Upper lobe of left lung (tissue), 6 donors: Measurements from ENCODE around the gene SOX11. TPM values are rescaled to one million over a fixed set of nuclear protein-coding genes. Genes with fewer than 3 reads are reported as not detected.
"Not testable (repeated sequence)": the region's sequence is repeated elsewhere in the genome, so short reads cannot be mapped to it uniquely, and the experiment has no call there.

Source experiments
- ATAC-seq, 2 donors: fragments of 200-7000 bp; cut with Tn5 transposase; one replicate each; pipeline ENCODE4 v1.9.1; 2022; ENCODE audit warnings: mild to moderate bottlenecking in 2 of 2, moderate library complexity in 2 of 2; ENCODE audit not compliant: low FRiP score in 2 of 2
- DNase-seq, 2 donors: peaks; one replicate each; pipeline ENCODE4 v3.0.0-alpha.2; 2019 to 2020
- H3K27ac ChIP-seq, 4 donors: fragments of 200-600 bp; sonication (generic); one replicate each; pipeline ENCODE4 v1.5.1; 2016 to 2019
- H3K27me3 ChIP-seq, 4 donors: fragments of 200-600 bp; sonication (generic); one replicate each; pipeline ENCODE4 v1.5.1; 2017 to 2019
- H3K36me3 ChIP-seq, 4 donors: fragments of 200-600 bp; sonication (generic); one replicate each; pipeline ENCODE4 v1.5.1; 2016 to 2019
- H3K4me1 ChIP-seq, 4 donors: fragments of 200-600 bp; sonication (generic); one replicate each; pipeline ENCODE4 v1.5.1; 2018 to 2019
- H3K4me3 ChIP-seq, 4 donors: fragments of 200-600 bp; sonication (generic); one replicate each; pipeline ENCODE4 v1.5.1; 2017 to 2019; ENCODE audit warnings: mild to moderate bottlenecking in 2 of 4, moderate library complexity in 1 of 4
- H3K9me3 ChIP-seq, 4 donors: fragments of 200-600 bp; sonication (generic); one replicate each; pipeline ENCODE4 v1.5.1; 2018 to 2019
- EP300 ChIP-seq, 4 donors: sonication (generic); formaldehyde crosslinking; IDR thresholded peaks; one replicate each; pipeline ENCODE4 v1.5.1; 2017; ENCODE audit warnings: antibody characterized with exemption in 4 of 4, control low read depth in 2 of 4
- POLR2A ChIP-seq, 4 donors: fragments of 450-650 bp; IDR thresholded peaks; one replicate each; pipeline ENCODE4 v1.5.1; 2016 to 2017; ENCODE audit warnings: antibody characterized with exemption in 4 of 4, mild to moderate bottlenecking in 2 of 4
- POLR2AphosphoS5 ChIP-seq, 2 donors: sonication (generic); formaldehyde crosslinking; IDR thresholded peaks; one replicate each; pipeline ENCODE4 v1.5.1; 2017; ENCODE audit warnings: antibody characterized with exemption in 2 of 2
- WGBS, 2 donors: methylation state at CpG; one replicate each; pipeline ENCODE4 v1.1.5; 2017 to 2018; 5-methylcytosine and 5-hydroxymethylcytosine counted together
- total RNA-seq, 6 donors: library from RNA; depleted of rRNA in 4 of 6; stranded (reverse); fragments of >200 nt in 4 of 6; gene quantifications; one replicate each; pipeline versions ENCODE4 v1.1.0 to v1.2.1, GENCODE V29; 2016 to 2021
- TF ChIP-seq, protein P1 (sequence below), 6 experiments: fragments of 450-650 bp in 4 of 6; fragments of 200-600 bp in 2 of 6; sonication (generic) in 2 of 6; IDR thresholded peaks; one replicate each; pipeline ENCODE4 v1.5.1; 2016 to 2019; ENCODE audit warnings: antibody characterized with exemption in 6 of 6
- donor health status: DM: no; HTN: no; CAD: no; lungs with moderate emphysema.
- donor health status: DM: no; HTN: yes; CAD: no; lungs with severe emphysema.

SOX11 gene
- total RNA-seq, 6 donors from 2014 or later, result 0.06 to 0.13 TPM; not detected in 4

DNA sequence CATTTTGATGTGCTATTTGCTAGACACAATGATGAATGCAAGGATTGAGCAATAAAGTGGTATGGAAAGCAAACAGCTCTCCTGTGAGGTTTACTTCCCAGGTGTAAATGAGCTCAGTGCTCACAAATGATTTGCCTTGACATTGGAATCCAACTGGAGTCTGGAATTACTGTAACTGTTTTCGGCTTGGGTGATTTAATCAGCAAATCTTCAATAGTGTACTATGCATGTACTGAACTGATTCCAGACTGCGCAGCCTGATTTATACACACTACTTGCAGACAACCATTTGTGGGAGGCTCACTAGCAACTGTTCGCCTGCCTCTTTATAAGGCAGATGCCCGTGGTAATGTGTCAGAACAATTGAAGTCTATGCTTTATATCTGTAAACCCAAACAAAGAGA, 27.9 kb upstream of the SOX11 start:
- WGBS, 2 donors, result 94 to 95% methylated on average over 4 of the region's 4 CpGs
- Histone ChIP-seq H3K36me3 (no peaks in the 10 kb centered on the region), H3K4me1 (no peaks in the 10 kb centered on the region), H3K4me3 (no peak overlapping the region), H3K9me3 (no peaks in the 10 kb centered on the region), H3K27me3 (no peaks in the 10 kb centered on the region), H3K27ac (no peak overlapping the region)
- TF ChIP-seq POLR2A (IDR thresholded peaks at IDR 0.05) (no peak), POLR2AphosphoS5 (IDR thresholded peaks at IDR 0.05) (no peak)
- ATAC-seq, result no peak
- no peak for DNase-seq

DNA sequence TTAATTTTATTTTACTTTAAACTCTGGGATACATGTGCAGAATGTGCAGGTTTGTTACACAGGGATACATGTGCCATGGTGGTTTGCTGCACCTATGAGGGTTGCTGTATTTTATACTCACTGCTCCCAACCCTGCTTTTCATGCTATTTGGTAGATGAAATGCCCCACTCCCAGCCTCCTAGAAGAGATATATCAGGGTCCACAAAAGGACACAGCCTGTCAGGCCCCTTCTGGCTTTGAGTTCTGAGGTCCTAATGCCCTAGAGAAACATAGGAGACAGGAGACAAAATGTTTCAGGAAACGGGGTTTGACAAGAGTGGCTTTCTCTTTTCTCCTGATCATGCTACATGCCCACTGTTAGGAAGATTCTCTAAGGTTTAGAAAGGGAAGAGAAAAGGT, 27.1 kb upstream of the SOX11 start:
- Histone ChIP-seq H3K4me1 (no peaks in the 10 kb centered on the region), H3K27ac (no peak overlapping the region), H3K9me3 (no peaks in the 10 kb centered on the region), H3K27me3 (no peaks in the 10 kb centered on the region), H3K36me3 (no peaks in the 10 kb centered on the region), H3K4me3 (no peak overlapping the region)
- TF ChIP-seq, protein P1, sequence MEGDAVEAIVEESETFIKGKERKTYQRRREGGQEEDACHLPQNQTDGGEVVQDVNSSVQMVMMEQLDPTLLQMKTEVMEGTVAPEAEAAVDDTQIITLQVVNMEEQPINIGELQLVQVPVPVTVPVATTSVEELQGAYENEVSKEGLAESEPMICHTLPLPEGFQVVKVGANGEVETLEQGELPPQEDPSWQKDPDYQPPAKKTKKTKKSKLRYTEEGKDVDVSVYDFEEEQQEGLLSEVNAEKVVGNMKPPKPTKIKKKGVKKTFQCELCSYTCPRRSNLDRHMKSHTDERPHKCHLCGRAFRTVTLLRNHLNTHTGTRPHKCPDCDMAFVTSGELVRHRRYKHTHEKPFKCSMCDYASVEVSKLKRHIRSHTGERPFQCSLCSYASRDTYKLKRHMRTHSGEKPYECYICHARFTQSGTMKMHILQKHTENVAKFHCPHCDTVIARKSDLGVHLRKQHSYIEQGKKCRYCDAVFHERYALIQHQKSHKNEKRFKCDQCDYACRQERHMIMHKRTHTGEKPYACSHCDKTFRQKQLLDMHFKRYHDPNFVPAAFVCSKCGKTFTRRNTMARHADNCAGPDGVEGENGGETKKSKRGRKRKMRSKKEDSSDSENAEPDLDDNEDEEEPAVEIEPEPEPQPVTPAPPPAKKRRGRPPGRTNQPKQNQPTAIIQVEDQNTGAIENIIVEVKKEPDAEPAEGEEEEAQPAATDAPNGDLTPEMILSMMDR (IDR thresholded peaks at IDR 0.05), result no peak
- TF ChIP-seq EP300 (IDR thresholded peaks at IDR 0.05), result no peak
- no peak for TF ChIP-seq POLR2A (IDR thresholded peaks at IDR 0.05)
- no peak for TF ChIP-seq POLR2AphosphoS5 (IDR thresholded peaks at IDR 0.05)
- DNase-seq (no peak), ATAC-seq (no peak)
- 77 to 90% methylated on average over 1 of the region's 1 CpG for WGBS, 2 donors

DNA sequence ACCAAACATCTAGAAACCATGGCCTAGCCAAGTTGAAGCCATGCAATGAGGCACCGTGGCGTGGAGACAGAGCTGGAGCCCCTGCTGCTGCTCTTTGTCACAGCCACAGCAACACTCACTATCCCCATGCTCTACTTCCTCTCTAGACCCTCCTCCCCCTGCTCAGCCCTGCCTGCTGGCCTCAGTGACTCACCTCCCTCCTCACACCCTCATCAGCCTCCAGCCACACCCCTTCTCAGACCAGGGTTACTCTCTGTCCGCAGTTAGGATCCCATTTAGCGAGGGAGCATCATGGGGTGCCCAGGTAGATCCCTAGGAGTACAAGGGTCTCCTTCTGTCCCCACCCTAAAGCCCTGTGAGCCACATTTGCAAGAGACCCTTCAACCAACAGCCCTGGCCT, 25.4 kb upstream of the SOX11 start:
- no peak overlapping the region for H3K27ac ChIP-seq
- no peaks in the 10 kb centered on the region for H3K27me3 ChIP-seq
- 86 to 89% methylated on average over 4 of the region's 4 CpGs for WGBS, 2 donors
- DNase-seq (no peak), ATAC-seq (peak in 1 of 2 donors; percentile 65)
- TF ChIP-seq POLR2AphosphoS5 (IDR thresholded peaks at IDR 0.05), result no peak
- H3K4me1 ChIP-seq, result no peaks in the 10 kb centered on the region
- H3K9me3 ChIP-seq, result no peaks in the 10 kb centered on the region
- no peak overlapping the region for H3K4me3 ChIP-seq
- H3K36me3 ChIP-seq, result no peaks in the 10 kb centered on the region

- not testable (repeated sequence) for H3K36me3 ChIP-seq, H3K4me3 ChIP-seq, DNase-seq, H3K4me1 ChIP-seq, H3K27ac ChIP-seq, ATAC-seq, H3K9me3 ChIP-seq, H3K27me3 ChIP-seq
- WGBS, 2 donors, result 100% methylated on average over 1 of the region's 1 CpG
Observed at GRCh38 chr2:5667655-5668054, 24.5 kb upstream of the SOX11 start.

DNA sequence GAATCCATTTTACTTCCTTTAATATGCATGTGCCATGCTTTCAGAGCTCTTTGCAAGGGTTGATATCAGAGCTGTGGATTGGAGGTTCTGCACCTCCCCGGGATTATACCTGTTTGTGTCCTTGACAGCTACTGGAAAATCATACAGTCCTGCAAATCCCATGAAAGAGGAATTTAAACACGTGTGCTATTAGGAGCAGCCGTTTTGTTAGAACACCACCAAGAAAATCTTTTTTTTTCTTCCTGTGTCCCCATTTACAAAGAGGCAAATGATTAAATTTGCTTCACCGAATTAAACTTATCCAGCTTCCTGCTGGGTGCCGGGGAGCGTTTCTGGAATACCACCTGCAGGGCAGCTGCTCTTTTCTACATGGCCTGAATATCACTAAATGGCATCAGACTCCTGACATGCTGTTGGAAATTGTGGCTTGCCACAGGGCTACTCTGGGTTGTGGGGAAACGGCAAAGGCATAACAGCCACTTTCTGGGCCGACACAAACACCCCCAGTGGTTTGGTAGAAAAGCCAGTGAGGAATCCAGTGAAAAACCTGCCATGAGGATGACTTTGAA, 23.4 kb upstream of the SOX11 start:
- Histone ChIP-seq H3K27ac (no peak overlapping the region), H3K4me1 (peaks cover 0 to 6% (median 0%) of the 10 kb centered on the region in 4 donors), H3K27me3 (peaks cover 0 to 6% (median 3%) of the 10 kb centered on the region in 4 donors), H3K36me3 (no peaks in the 10 kb centered on the region), H3K9me3 (no peaks in the 10 kb centered on the region), H3K4me3 (no peak overlapping the region)
- TF ChIP-seq, protein P1 (IDR thresholded peaks at IDR 0.05), result no peak
- TF ChIP-seq POLR2AphosphoS5 (IDR thresholded peaks at IDR 0.05), result no peak
- TF ChIP-seq EP300 (IDR thresholded peaks at IDR 0.05), result no peak
- no peak for TF ChIP-seq POLR2A (IDR thresholded peaks at IDR 0.05)
- no peak for DNase-seq
- ATAC-seq, result no peak
- WGBS, 2 donors, result 84 to 86% methylated on average over 8 of the region's 8 CpGs

DNA sequence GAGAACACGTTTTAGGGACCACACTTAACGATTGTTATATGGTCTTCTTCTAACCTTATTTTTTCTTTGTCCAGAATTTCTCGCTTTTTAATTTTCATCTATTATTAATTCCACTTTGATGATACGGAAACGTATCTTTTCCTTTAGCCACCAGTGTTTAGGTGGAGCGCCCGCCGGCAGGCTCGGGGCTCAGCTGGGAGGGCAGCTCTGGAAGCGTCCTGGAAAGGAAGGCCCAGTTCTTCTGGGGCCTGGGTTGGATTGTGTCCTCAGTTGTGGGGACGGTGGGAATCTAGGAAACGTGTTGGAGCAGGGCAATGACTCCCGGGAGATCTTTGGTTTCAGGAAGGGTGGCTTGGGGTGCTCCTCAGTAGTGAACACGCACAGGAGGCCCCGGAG, 19.4 kb upstream of the SOX11 start:
- no peak overlapping the region for H3K27ac ChIP-seq
- peak in 1 of 2 donors; percentile 49 for DNase-seq
- 88 to 91% methylated on average over 14 to 15 of the region's 15 CpGs for WGBS, 2 donors
- no peaks in the 10 kb centered on the region for H3K9me3 ChIP-seq
- no peak overlapping the region for H3K4me3 ChIP-seq
- ATAC-seq, result no peak
- H3K36me3 ChIP-seq, result no peaks in the 10 kb centered on the region
- TF ChIP-seq POLR2A (IDR thresholded peaks at IDR 0.05), result no peak
- no peak for TF ChIP-seq POLR2AphosphoS5 (IDR thresholded peaks at IDR 0.05)
- TF ChIP-seq EP300 (IDR thresholded peaks at IDR 0.05), result no peak
- TF ChIP-seq, protein P1 (IDR thresholded peaks at IDR 0.05), result no peak
- H3K27me3 ChIP-seq, result peaks cover 0 to 6% (median 3%) of the 10 kb centered on the region in 4 donors
- peaks cover 0 to 6% (median 0%) of the 10 kb centered on the region in 4 donors for H3K4me1 ChIP-seq
